K562 (cell line): Measurements from ENCODE around the gene TRIM10.

ENCODE experiments used
- AFF1 ChIP-seq, 2 experiments: fragments of 450-650 bp; IDR thresholded peaks; 2 replicates each; pipeline ENCODE4 v1.6.1; 2018; ENCODE audit warnings: mild to moderate bottlenecking in 2 of 2, low read depth in 1 of 2; ENCODE audit not compliant: partially characterized antibody in 2 of 2
- DPF2 ChIP-seq: fragments of 450-650 bp; IDR thresholded peaks from 2 replicates; pipeline ENCODE4 v1.6.1; 2016
- E2F4 ChIP-seq: sonication (generic); formaldehyde crosslinking; IDR thresholded peaks from 2 replicates; pipeline ENCODE4 v1.8.0; 2022; ENCODE audit warnings: mild to moderate bottlenecking, low read depth, missing genetic modification reagents
- EP300 ChIP-seq: IDR thresholded peaks from 2 replicates; pipeline ENCODE4 v1.6.1; 2012; ENCODE audit warnings: low read length, improper control_type of control experiment
- ETV6 ChIP-seq, 3 experiments: fragments of 150-350 bp in 1 of 3; sonication (generic) in 1 of 3; formaldehyde crosslinking in 1 of 3; IDR thresholded peaks; 2 replicates each; pipeline versions ENCODE4 v1.6.1 to v1.8.0; 2014 to 2022; ENCODE audit warnings: borderline replicate concordance in 2 of 3, low read depth in 2 of 3, antibody characterized with exemption in 1 of 3, low read length in 1 of 3, mild to moderate bottlenecking in 1 of 3, missing genetic modification reagents in 1 of 3
- KLF16 ChIP-seq: IDR thresholded peaks from 2 replicates; pipeline ENCODE4 v1.6.1; 2016; ENCODE audit warnings: antibody characterized with exemption
- MCM3 ChIP-seq: fragments of 450-650 bp; IDR thresholded peaks from 2 replicates; pipeline ENCODE4 v1.6.1; 2016
- MXD1 ChIP-seq: fragments of 250-450 bp; sonication (Bioruptor Pico); IDR thresholded peaks from 2 replicates; pipeline ENCODE4 v1.8.0; 2021; ENCODE audit warnings: borderline replicate concordance, mild to moderate bottlenecking, moderate library complexity; ENCODE audit not compliant: poor library complexity, severe bottlenecking
- POLR2A ChIP-seq: fragments of 450-650 bp; conservative IDR thresholded peaks from 2 replicates; pipeline ENCODE4 v1.6.1; 2016
- SIN3A ChIP-seq, 2 experiments: fragments of 150-350 bp in 1 of 2; IDR thresholded peaks; 2 replicates each; pipeline ENCODE4 v1.6.1; 2011 to 2016; ENCODE audit warnings: borderline replicate concordance in 2 of 2, low read depth in 2 of 2, low read length in 2 of 2, mild to moderate bottlenecking in 2 of 2, moderate library complexity in 2 of 2; ENCODE audit not compliant: control insufficient read depth in 1 of 2
- SMARCE1 ChIP-seq: fragments of 450-650 bp; IDR thresholded peaks from 2 replicates; pipeline ENCODE4 v1.7.1; 2016; ENCODE audit warnings: mild to moderate bottlenecking
- ZNF217 ChIP-seq: sonication (generic); formaldehyde crosslinking; IDR thresholded peaks from 2 replicates; pipeline ENCODE4 v1.8.0; 2022; ENCODE audit warnings: mild to moderate bottlenecking, missing genetic modification reagents

- TF ChIP-seq E2F4 (CRISPR knock-in tag): no peak
- TF ChIP-seq SMARCE1: no peak
- TF ChIP-seq ZNF217 (CRISPR knock-in tag): no peak
- TF ChIP-seq SIN3A (IDR thresholded peaks at IDR 0.05; ENCODE audit: borderline replicate concordance in 2 of 2, control insufficient read depth in 1 of 2, low read depth in 2 of 2, low read length in 2 of 2): no peak
- no peak for TF ChIP-seq EP300
- TF ChIP-seq MCM3: no peak
- TF ChIP-seq DPF2: no peak
- no peak for TF ChIP-seq AFF1 (IDR thresholded peaks at IDR 0.05; ENCODE audit: low read depth in 1 of 2, partially characterized antibody in 2 of 2)
- no peak for TF ChIP-seq MXD1 (CRISPR knock-in tag)
- TF ChIP-seq ETV6 (IDR thresholded peaks at IDR 0.05; ENCODE audit: borderline replicate concordance in 1 of 2, low read depth in 2 of 2, low read length in 1 of 2): no peak
- TF ChIP-seq ETV6 (CRISPR knock-in tag; IDR thresholded peaks at IDR 0.05; ENCODE audit: borderline replicate concordance): no peak
- no peak for TF ChIP-seq KLF16
- no peak for TF ChIP-seq POLR2A
These were observed 58.5 kb downstream of the TRIM10 start for GRCh38 chr6:30102414-30102969.
